Smooth muscle cell (in vitro differentiated cells): ENCODE measurements around the gene LRRC8E. TPM values are rescaled to one million over a fixed set of nuclear protein-coding genes. Genes with fewer than 3 reads are reported as not detected.

Source experiments
- DNase-seq: peaks from one replicate; lab custom pipeline; 2025; ENCODE audit not compliant: unreplicated experiment; lab: John Stamatoyannopoulos, UW
- H2AFZ ChIP-seq: fragments of 200-600 bp; sonication (generic); 2 replicates; pipeline ENCODE4 v1.6.0; 2016; ENCODE audit warnings: antibody characterized with exemption, low read depth, mild to moderate bottlenecking
- H3F3A ChIP-seq: fragments of 200-600 bp; sonication (generic); 2 replicates; pipeline ENCODE4 v1.6.0; 2017; ENCODE audit warnings: antibody characterized with exemption, low read depth
- H3K27ac ChIP-seq: fragments of 200-600 bp; sonication (generic); 2 replicates; pipeline ENCODE4 v1.5.1; 2016; ENCODE audit warnings: low read depth, mild to moderate bottlenecking
- H3K27me3 ChIP-seq: fragments of 200-600 bp; sonication (generic); 2 replicates; pipeline ENCODE4 v1.6.1; 2016; ENCODE audit warnings: low read depth, mild to moderate bottlenecking
- H3K36me3 ChIP-seq: fragments of 200-600 bp; sonication (generic); 2 replicates; pipeline ENCODE4 v1.5.1; 2016; ENCODE audit warnings: low read depth
- H3K4me1 ChIP-seq: fragments of 200-600 bp; sonication (generic); 2 replicates; pipeline ENCODE4 v1.5.1; 2016; ENCODE audit warnings: low read depth
- H3K4me2 ChIP-seq: fragments of 200-600 bp; sonication (generic); 2 replicates; pipeline ENCODE4 v1.6.0; 2016; ENCODE audit warnings: mild to moderate bottlenecking
- H3K4me3 ChIP-seq: fragments of 200-600 bp; sonication (generic); 2 replicates; pipeline ENCODE4 v1.5.1; 2016; ENCODE audit warnings: mild to moderate bottlenecking
- H3K79me2 ChIP-seq: fragments of 200-600 bp; sonication (generic); 2 replicates; pipeline ENCODE4 v1.6.0; 2016; ENCODE audit warnings: low read depth, mild to moderate bottlenecking
- H3K9ac ChIP-seq: fragments of 200-600 bp; sonication (generic); 2 replicates; pipeline ENCODE4 v1.6.0; 2016; ENCODE audit warnings: low read depth
- H3K9me3 ChIP-seq: fragments of 200-600 bp; sonication (generic); replicated peaks from 2 replicates; pipeline ENCODE4 v1.5.1; 2016; ENCODE audit warnings: low read depth
- H4K20me1 ChIP-seq: fragments of 200-600 bp; sonication (generic); 2 replicates; pipeline ENCODE4 v1.6.0; 2016; ENCODE audit warnings: low read depth
- WGBS: methylation state at CpG from one replicate; pipeline ENCODE4 v1.1.7; 2016; ENCODE audit warnings: low lambda C conversion rate; 5-methylcytosine and 5-hydroxymethylcytosine counted together
- polyA plus RNA-seq: library from polyadenylated mRNA; unstranded; fragments of >200 nt; fragmentation: Nextera tagmentation; extraction: Ambion mirVana; gene quantifications from 2 replicates; pipeline ENCODE4 v1.2.1, GENCODE V29; 2016
- total RNA-seq: library from RNA; depleted of rRNA; stranded (reverse); fragments of >200 nt; gene quantifications from 2 replicates; pipeline ENCODE4 v1.2.3, GENCODE V29; 2014
- TF ChIP-seq, protein P1 (sequence below): fragments of 200-600 bp; sonication (generic); IDR thresholded peaks from 2 replicates; pipeline ENCODE4 v1.5.1; 2017; ENCODE audit warnings: borderline replicate concordance, mild to moderate bottlenecking, antibody characterized with exemption; ENCODE audit not compliant: insufficient read depth, poor library complexity, severe bottlenecking

Gene LRRC8E
- total and polyA plus RNA-seq, 2 experiments from 2014 or later, result 7.4 to 7.8 TPM

DNA sequence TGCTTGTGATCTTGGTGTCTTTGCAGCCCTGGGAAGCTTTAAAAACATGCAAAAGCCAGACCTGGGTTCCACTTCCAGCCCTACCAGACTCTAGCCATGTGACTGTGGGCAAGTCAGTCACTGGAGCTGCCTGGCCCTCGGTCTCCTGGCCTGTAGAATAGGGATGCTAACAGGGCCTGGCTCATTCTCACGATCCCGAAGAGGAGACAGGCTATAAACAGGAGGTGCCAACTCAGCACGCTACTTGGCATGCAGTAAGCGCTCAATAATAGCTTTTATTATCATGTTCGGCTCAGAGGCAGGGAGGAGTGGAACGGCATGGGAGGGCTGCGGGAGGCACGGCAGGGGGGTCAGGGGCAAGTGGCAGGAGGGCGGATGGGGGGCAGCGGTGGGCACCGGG lies 35.9 kb downstream of the LRRC8E start:
- TF ChIP-seq, protein P1, sequence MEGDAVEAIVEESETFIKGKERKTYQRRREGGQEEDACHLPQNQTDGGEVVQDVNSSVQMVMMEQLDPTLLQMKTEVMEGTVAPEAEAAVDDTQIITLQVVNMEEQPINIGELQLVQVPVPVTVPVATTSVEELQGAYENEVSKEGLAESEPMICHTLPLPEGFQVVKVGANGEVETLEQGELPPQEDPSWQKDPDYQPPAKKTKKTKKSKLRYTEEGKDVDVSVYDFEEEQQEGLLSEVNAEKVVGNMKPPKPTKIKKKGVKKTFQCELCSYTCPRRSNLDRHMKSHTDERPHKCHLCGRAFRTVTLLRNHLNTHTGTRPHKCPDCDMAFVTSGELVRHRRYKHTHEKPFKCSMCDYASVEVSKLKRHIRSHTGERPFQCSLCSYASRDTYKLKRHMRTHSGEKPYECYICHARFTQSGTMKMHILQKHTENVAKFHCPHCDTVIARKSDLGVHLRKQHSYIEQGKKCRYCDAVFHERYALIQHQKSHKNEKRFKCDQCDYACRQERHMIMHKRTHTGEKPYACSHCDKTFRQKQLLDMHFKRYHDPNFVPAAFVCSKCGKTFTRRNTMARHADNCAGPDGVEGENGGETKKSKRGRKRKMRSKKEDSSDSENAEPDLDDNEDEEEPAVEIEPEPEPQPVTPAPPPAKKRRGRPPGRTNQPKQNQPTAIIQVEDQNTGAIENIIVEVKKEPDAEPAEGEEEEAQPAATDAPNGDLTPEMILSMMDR, result no peak
- H3K4me1 ChIP-seq, result no peaks in the 10 kb centered on the region
- H3K36me3 ChIP-seq, result no peaks in the 10 kb centered on the region
- no peak overlapping the region for H3K4me3 ChIP-seq
- H3K9me3 ChIP-seq, result no peaks in the 10 kb centered on the region
- no peak overlapping the region for H3K4me2 ChIP-seq
- H3K27me3 ChIP-seq, result no peaks in the 10 kb centered on the region
- no peak for DNase-seq
- no peaks in the 10 kb centered on the region for H3F3A ChIP-seq
- 90% methylated on average over 10 of the region's 12 CpGs for WGBS
- H3K27ac ChIP-seq, result no peak overlapping the region
- no peak overlapping the region for H3K9ac ChIP-seq
- no peak overlapping the region for H2AFZ ChIP-seq
- H3K79me2 ChIP-seq, result no peaks in the 10 kb centered on the region
- peaks cover 10% of the 10 kb centered on the region for H4K20me1 ChIP-seq

DNA sequence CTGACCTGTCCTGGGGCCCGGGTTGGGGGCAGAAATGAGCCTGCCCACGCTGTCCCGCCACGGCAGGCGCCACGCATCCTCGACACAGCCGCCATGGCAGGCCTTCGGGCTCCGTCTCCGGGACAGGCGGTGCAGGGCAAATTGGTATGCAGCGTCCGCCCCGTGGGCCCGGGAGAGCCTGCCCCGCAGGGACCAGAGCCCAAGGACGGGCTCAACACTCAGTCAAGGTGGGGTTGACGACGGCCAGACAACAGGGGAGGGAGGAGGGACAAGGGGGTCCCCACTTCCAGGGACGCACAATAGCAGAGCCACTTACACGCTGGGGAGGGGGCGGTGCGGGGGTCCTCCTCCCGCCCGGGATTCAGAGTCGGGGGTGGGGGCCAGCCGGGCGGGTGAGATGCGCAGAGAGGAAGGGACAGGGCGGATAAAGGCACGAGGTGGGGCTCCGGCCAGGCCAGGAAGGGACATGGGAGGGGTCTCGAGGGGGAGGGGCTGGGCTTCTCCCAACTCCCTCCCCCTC lies 36.4 kb downstream of the LRRC8E start:
- Histone ChIP-seq H3K9ac (no peak overlapping the region), H3K4me3 (peak overlapping the region; percentile 48), H3K79me2 (no peaks in the 10 kb centered on the region), H3K36me3 (no peaks in the 10 kb centered on the region), H4K20me1 (peaks cover 10% of the 10 kb centered on the region), H3K27ac (no peak overlapping the region), H3K4me1 (no peaks in the 10 kb centered on the region), H2AFZ (no peak overlapping the region), H3K4me2 (peak overlapping the region; percentile 88), H3F3A (peaks cover 4% of the 10 kb centered on the region), H3K9me3 (no peaks in the 10 kb centered on the region), H3K27me3 (no peaks in the 10 kb centered on the region)
- no peak for DNase-seq
- 62% methylated on average over 29 of the region's 34 CpGs for WGBS
- TF ChIP-seq, protein P1, result no peak

GRCh38 chr19:7925171-7925851 lies 37.0 kb downstream of the LRRC8E start:
- 0% methylated on average over 32 of the region's 98 CpGs for WGBS

More at GRCh38 chr19:7925171-7925851, 37.0 kb downstream of the LRRC8E start:
- Histone ChIP-seq H3K27ac (no peak overlapping the region), H3K27me3 (no peaks in the 10 kb centered on the region), H3K4me2 (peak overlapping the region; percentile 88), H3K4me3 (peak overlapping the region; percentile 48), H3K4me1 (no peaks in the 10 kb centered on the region), H3K79me2 (no peaks in the 10 kb centered on the region), H3F3A (peaks cover 7% of the 10 kb centered on the region), H2AFZ (no peak overlapping the region), H3K36me3 (no peaks in the 10 kb centered on the region), H3K9ac (no peak overlapping the region), H4K20me1 (peaks cover 10% of the 10 kb centered on the region), H3K9me3 (no peaks in the 10 kb centered on the region)
- TF ChIP-seq, protein P1, result peak; percentile 94
- DNase-seq, result peak; percentile 45
